IPS-18c (cell line): Measurements from ENCODE around the gene MARS1.

ENCODE experiments used
- H3K4me3 ChIP-seq: 2 replicates; pipeline ENCODE4 v1.7.0; 2013; ENCODE audit warnings: low read depth, mild to moderate bottlenecking, low read length, moderate library complexity; ENCODE audit not compliant: insufficient read depth
- H3K9me3 ChIP-seq: one replicate; pipeline ENCODE4 v1.6.1; 2013; ENCODE audit warnings: mild to moderate bottlenecking, low read length, moderate library complexity; ENCODE audit not compliant: control insufficient read depth, insufficient read depth

The MARS1 gene

DNA sequence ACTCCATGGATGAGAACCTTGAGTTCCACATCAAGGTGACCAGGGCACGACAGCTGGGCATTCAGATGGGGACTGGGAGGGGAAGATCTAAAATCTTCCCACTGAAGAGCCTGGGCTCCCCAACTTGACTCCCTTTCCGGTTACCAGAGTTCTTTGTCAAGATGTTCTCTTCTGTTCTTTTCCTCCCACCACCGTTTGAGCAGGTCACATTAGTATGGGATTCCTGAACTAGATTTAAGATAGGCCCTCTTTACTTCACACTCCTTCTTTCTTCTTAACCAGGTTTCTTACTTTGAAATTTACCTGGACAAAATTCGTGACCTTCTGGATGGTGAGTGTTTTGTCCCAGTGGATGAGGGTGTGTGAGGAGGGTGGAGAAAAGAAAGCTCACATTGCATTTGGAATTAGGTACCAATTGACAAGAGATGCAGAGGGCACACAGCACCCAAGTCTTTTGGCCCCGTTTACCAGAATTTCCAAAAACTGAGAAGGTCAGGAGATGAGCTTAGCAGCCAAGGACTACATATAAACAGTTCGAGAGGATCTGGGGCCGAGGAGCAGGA lies 76.4 kb downstream of the MARS1 start:
- no peaks in the 10 kb centered on the region for H3K9me3 ChIP-seq
- H3K4me3 ChIP-seq: no peak overlapping the region
